Caki2 (cell line): ENCODE measurements around the gene CPA1. TPM values are rescaled to one million over a fixed set of nuclear protein-coding genes. Genes with fewer than 3 reads are reported as not detected.

Experiments
- DNase-seq: peaks from one replicate; pipeline ENCODE4 v3.0.0-alpha.2; 2015; ENCODE audit warnings: low read depth
- in situ Hi-C: cut with HindIII; loops from 2 replicates; pipeline ENCODE4 v1.10.0; 2016; ENCODE audit warnings: low sequenced_read_pairs, low pct_unique_long_range_greater_than_20kb, mixed read lengths
- total RNA-seq: library from RNA; depleted of rRNA; stranded (reverse); fragments of >200 nt; shearing (Covaris generic); gene quantifications from 2 replicates; pipeline ENCODE4 v1.2.3, GENCODE V29; 2014; ENCODE audit warnings: low replicate concordance

Gene CPA1
- total RNA-seq, 1 experiment from 2014 or later, result not detected

DNA sequence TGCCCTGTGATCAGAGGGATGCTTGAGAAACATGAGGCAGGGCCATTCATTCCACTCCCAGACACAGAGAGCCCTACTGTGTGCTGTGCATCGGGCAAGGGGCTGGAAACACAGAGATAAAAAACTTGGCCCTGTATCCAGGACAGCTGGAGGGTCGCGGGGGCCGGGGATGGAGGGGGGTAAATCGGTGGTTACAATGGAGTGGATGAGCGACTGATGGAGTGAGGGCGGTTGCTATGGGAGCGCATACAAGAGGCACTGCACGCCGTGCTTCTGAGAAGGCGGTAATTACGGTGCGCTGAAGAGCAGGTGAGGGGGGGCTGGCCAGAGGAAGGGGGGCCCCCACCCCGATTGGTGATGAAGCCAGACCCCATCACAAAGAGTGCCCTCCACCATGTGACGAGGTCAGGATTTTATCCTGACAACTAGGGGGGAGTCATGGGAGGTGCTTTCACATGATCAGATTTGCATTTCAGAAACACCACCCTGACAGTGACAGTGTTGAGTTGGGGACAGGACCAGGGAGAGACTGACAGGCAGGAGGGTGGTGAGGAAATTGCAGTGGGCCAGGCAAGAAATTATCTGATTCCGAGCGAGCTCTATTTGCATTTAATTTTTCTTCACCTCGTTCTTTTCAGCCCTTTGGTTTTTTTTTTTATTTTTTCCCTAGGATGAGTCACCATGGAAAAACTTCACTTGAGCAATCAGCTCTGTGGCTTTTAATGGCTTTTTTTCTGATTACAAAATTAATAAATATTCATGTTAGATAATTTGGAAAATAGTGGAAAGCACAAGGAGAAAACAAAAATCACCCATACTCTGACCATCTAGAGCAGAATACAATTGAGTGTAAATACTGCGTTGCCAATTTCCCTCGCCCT is 27.9 kb upstream of the CPA1 start:
- DNase-seq, result peak; percentile 28
- in situ Hi-C loops, result no loop called here

DNA sequence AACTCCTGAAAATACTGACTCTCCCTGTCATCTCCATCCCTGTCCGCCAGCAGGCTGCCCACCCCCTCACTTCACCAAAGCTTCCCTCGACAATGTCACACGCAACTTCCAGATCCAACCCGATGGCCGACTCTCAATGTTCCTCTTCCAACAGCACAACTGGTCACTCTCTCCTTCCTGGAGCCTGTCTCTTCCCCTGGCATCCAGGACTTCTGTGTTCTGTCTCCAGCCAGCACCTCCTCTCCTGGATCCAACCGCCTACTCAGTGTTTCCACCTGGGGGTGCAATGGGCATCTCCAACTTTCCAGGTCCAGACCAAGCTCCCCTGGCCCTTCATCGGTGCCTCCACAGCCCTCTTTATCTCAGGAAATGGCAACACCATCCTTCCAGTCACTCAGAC is 27.1 kb upstream of the CPA1 start:
- in situ Hi-C loops, result no loop called here
- DNase-seq, result no peak

- peak; percentile 96 for DNase-seq
- in situ Hi-C loops, result no loop called here
Observed at GRCh38 chr7:130356121-130356875, 24.0 kb upstream of the CPA1 start.

- in situ Hi-C loops, result no loop called here
- peak; percentile 77 for DNase-seq
Observed at GRCh38 chr7:130356876-130357611, 23.2 kb upstream of the CPA1 start.

- no peak for DNase-seq
- in situ Hi-C loops, result no loop called here
Observed at GRCh38 chr7:130358471-130358870, 21.8 kb upstream of the CPA1 start.

DNA sequence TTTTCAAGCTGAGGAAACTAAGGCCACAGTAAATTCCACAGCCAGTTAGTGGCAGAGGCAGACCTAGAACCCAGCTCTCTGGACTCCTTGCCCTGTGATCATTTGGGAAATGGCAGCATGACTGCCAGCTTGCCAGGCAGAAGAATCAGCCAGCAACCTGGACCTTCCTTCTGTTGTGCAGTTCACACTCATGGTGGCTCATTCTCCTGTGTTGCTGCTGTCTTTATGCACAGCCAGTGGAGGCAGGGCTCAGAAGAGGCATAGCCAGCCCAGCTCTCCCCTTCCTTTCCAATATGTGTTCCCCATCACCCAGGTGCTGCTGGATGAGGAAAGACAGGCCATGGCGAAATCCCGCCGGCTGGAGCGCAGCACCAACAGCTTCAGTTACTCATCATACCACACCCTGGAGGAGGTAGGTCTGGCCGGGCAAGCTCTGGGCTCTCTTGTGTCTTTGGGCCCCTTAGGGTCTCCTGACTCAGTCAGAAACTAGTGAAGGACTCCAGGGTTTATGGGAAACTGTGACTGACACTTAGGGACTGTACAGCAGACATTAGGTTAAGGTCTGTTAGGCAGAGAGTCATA is 20.9 kb upstream of the CPA1 start:
- in situ Hi-C loops, result no loop called here
- DNase-seq, result no peak

- no peak for DNase-seq
- in situ Hi-C loops, result no loop called here
Observed at GRCh38 chr7:130360518-130360917, 19.8 kb upstream of the CPA1 start.

DNA sequence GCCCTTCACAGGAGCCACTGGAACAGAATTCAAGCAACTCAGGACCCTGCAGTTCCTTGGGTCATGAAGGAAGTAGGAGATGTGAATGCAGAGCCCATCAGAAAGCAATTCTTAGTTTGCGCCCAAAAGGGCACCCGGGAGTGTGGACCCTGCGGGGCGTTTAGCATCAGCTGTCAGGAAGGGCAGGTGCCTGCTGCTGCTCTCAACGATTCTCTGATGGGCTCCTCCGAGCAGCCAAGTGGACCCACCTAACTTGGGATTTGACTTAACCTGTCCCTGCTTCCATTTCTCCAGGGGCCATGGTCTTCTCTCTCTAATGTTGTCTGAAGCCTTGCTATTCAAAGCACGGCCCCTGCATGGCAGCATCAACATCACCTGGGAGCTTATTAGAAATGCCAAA is 18.6 kb upstream of the CPA1 start:
- DNase-seq, result no peak
- in situ Hi-C loops, result no loop called here

DNA sequence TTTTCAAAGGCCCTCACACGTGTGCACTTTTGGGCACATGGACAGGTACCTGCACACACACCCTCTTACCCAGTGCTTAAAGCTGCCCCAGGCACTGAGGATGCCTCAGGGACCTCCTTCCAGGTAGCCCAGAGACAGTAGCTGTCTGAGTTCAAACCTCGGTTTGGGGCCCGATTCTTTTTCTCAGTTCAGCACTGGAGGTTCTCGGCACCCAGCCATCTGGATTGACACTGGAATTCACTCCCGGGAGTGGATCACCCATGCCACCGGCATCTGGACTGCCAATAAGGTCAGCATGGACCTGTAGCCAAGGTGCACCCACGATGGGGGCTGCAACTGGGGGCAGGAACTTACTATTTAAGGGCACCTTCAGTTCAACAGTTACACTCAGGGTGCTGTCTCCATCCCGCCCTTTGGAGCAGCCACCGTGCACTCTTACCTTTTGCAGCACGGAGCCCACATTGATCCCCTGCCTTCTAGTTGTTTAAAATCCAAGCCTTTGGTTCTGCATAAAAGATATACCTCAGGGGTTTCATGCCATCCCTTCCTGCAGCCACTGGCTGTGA is 18.0 kb upstream of the CPA1 start:
- in situ Hi-C loops, result no loop called here
- DNase-seq, result no peak

DNA sequence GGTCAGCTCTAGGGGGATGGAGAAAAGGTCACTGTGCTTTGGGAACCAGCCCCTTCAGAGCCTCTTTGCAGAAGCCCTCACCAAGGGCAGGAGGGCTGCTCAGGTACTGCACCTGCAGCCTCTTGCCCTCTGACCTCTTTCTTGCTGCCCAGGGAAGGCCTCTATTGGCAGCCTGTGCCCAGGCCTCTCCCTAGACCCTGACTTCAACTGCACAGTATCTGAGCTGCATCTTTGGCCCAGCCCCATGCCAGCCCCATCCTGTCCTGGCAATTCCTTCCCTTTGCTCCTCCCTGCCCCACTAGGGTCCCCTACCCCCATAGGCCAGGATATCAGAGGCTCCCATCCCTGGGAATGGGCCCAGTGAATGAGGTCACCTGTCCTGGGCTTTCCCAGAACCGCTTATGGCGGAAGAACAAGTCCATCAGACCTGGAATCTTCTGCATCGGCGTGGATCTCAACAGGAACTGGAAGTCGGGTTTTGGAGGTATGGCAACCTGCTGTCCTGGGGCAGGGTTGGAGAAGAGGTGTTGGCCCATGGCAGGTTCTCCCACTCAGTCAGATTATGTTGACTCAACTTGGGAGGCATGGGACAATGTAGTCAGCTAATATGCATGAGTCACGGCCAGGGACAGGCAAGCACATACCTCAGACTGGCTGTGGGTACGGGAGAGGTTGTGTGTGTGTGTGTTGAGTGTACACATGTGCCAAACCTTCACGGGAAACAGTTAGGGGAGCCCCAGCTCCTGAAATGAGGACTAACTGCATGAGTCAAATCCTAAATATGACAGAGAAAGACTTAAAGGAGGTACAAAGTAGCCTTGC is 17.1 kb upstream of the CPA1 start:
- in situ Hi-C loops, result no loop called here
- DNase-seq, result peak; percentile 69

DNA sequence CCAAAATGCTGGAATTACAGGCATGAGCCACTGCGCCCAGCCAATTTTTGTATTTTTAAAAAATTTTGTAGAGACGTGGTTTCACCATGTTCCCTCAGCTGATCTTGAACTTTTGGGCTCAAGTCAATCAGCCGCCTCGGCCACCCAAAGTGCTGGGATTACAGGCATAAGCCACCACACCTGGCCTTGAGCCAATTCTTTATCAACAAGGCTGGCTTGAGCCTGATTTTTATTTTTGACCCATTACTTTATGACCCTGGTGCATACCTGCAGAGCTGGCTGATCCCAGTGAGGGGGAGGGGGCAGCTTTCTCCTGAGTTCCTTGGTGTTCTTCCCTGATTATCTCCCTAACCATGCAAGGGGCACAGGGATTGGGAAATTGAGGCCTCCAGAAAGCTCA is 15.8 kb upstream of the CPA1 start:
- no peak for DNase-seq
- in situ Hi-C loops, result no loop called here

DNA sequence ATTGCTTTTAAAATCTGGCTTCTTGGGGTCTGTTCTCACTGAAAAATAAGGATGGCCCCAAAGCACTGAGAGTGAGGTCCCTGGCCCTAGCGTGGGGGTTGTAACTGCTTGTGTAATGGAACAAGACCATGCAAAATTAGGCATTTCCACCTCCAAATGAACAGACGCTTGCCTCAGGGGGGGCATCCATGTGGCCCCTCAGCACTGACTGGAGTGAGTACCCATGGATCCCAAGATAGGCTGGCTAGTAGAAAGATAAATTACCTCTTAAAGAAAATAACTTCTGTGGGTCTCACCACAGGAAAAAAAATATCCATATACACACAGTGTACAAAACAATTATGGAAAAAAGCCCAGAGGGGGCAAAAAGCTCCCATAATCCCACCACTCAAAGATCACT is 15.2 kb upstream of the CPA1 start:
- in situ Hi-C loops, result no loop called here
- no peak for DNase-seq

- in situ Hi-C loops, result no loop called here
- peak; percentile 14 for DNase-seq
Observed at GRCh38 chr7:130365511-130366441, 14.5 kb upstream of the CPA1 start.

GRCh38 chr7:130366564-130366963 is 13.7 kb upstream of the CPA1 start:
- in situ Hi-C loops, result no loop called here
- no peak for DNase-seq

DNA sequence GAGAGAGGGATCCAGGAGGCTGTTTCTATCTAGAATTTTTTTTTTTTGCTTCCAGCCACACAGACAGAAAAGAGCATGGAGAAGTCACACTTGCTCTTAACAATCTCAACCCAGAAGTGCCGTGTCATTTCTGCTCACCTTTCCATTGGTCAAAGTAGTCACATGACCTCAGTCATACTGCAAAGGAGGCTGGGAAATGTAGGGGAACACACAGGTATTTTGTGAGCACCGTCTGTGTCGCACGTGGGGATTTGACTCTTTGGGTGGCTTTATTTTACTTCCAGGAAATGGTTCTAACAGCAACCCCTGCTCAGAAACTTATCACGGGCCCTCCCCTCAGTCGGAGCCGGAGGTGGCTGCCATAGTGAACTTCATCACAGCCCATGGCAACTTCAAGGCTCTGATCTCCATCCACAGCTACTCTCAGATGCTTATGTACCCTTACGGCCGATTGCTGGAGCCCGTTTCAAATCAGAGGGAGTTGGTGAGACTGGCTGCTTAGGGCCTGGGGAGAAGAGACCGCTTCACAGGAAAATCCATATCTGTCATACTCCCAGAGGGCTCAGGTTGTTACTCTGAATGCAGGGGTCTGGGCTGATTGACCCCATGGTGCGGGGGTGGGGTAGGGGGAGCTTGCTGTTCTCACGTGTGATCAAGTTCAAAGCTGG is 13.1 kb upstream of the CPA1 start:
- in situ Hi-C loops, result no loop called here
- no peak for DNase-seq
